ENCODE data around the gene PPDPF.

DNA sequence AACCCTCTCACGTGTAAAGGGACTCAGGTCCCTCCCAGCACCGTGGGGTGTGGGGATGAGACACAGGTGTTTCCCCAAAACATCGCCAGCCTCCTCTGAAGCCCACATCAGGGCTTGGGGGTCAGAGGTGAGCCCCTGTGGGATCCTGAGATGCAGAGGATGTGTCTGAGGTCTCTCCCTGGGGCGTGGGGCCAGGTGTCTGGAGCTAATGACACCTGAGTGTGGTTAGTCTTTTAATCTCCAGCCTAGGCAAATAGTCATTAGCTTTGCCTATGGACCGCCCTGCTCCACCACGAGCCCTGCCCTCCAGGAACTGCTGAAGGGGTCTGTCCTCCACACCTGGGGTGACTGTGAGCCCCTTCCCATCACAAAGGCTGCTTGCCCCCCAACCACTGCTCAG lies 25.2 kb downstream of the PPDPF start:
- TF ChIP-seq POLR2AphosphoS5 (IDR thresholded peaks at IDR 0.05; ENCODE audit: borderline replicate concordance, low read depth, low read length) = no peak
- TF ChIP-seq FOXP2 (optimal IDR thresholded peaks at IDR 0.05; ENCODE audit: control extremely low read depth, extremely low read length, insufficient read depth) = no peak

Data from SK-N-MC (cell line).